Thyroid gland (tissue), 4 donors: ENCODE measurements around the gene CCDC83.

Source experiments
- POLR2A ChIP-seq, 2 donors: fragments of 450-650 bp; IDR thresholded peaks; one replicate each; pipeline ENCODE4 v1.6.1; 2017; ENCODE audit warnings: antibody characterized with exemption in 2 of 2, mild to moderate bottlenecking in 2 of 2, moderate library complexity in 1 of 2
- TF ChIP-seq, protein P1 (sequence below), 6 experiments: fragments of 200-600 bp in 3 of 6; fragments of 450-650 bp in 3 of 6; sonication (generic) in 3 of 6; IDR thresholded peaks; one replicate each; pipeline ENCODE4 v1.5.1; 2016 to 2019; ENCODE audit warnings: antibody characterized with exemption in 6 of 6, mild to moderate bottlenecking in 2 of 6, inconsistent platforms in 1 of 6, moderate library complexity in 1 of 6

DNA sequence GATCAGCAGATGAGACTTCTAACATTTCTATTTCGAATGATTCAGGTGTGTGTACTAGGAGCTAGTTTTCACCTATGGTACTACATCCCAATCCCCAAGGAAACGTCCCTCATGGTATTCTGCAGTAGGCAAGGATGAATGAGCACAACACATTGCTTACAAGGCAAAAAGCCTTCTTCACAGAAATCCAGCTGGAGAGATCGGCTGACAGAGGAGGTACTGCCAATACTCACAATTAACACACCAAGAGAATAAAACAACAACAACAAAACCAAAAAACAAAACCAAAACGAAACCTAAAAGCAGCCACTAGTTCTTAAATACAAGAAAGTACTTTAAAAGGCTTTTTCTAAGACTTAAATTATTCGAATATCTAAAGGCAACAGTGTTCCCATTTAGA is 112.3 kb downstream of the CCDC83 start:
- no peak for TF ChIP-seq POLR2A (IDR thresholded peaks at IDR 0.05)
- TF ChIP-seq, protein P1, sequence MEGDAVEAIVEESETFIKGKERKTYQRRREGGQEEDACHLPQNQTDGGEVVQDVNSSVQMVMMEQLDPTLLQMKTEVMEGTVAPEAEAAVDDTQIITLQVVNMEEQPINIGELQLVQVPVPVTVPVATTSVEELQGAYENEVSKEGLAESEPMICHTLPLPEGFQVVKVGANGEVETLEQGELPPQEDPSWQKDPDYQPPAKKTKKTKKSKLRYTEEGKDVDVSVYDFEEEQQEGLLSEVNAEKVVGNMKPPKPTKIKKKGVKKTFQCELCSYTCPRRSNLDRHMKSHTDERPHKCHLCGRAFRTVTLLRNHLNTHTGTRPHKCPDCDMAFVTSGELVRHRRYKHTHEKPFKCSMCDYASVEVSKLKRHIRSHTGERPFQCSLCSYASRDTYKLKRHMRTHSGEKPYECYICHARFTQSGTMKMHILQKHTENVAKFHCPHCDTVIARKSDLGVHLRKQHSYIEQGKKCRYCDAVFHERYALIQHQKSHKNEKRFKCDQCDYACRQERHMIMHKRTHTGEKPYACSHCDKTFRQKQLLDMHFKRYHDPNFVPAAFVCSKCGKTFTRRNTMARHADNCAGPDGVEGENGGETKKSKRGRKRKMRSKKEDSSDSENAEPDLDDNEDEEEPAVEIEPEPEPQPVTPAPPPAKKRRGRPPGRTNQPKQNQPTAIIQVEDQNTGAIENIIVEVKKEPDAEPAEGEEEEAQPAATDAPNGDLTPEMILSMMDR (IDR thresholded peaks at IDR 0.05) = no peak
